GM19467 (cell line): ENCODE data around the gene CSNK1G2.

ENCODE experiments used
- ATAC-seq: cut with Tn5 transposase; IDR thresholded peaks from one replicate; pipeline ENCODE4 v1.9.1; 2021; ENCODE audit warnings: mild to moderate bottlenecking, moderate library complexity; ENCODE audit not compliant: unreplicated experiment

Gene CSNK1G2

GRCh38 chr19:2014731-2015607 is 74.0 kb downstream of the CSNK1G2 start:
- no peak for ATAC-seq

- no peak for ATAC-seq
These were observed 74.6 kb downstream of the CSNK1G2 start, which contains the start of gene BTBD2 for GRCh38 chr19:2015608-2015950. BTBD2 (minus strand) TSS chr19:2015714; CDS start chr19:2015703, 11 bp downstream.

GRCh38 chr19:2016041-2016807 is 75.3 kb downstream of the CSNK1G2 start:
- ATAC-seq, result no peak

- ATAC-seq, result no peak
These were observed 77.8 kb downstream of the CSNK1G2 start for GRCh38 chr19:2018752-2019151.

- ATAC-seq, result no peak
These were observed 80.6 kb downstream of the CSNK1G2 start for GRCh38 chr19:2021453-2022140.

- ATAC-seq, result no peak
These were observed 81.3 kb downstream of the CSNK1G2 start for GRCh38 chr19:2022289-2022688.

- no peak for ATAC-seq
These were observed 85.8 kb downstream of the CSNK1G2 start for GRCh38 chr19:2026770-2027169.

- no peak for ATAC-seq
These were observed 86.4 kb downstream of the CSNK1G2 start for GRCh38 chr19:2027361-2027760.
